Activated naive CD8-positive, alpha-beta T cell treated with anti-CD3 and anti-CD28 coated beads, Interleukin-2, amount 50 U/mL, for 24 hours (primary cell): ENCODE results near the gene CYP27B1.
A peak's percentile ranks its signal among the peaks of the same experiment; 100 is the strongest.

Experiments
- ATAC-seq: fragments of 150-1000 bp; cut with Tn5 transposase; one replicate; pipeline ENCODE4 v1.10.0; 2021
- DNase-seq: peaks from one replicate; pipeline ENCODE4 v3.0.0; 2021
- H3K27ac Mint-ChIP-seq: one replicate; pipeline ENCODE4 v1.8.0; 2021; ENCODE audit warnings: mild to moderate bottlenecking, mixed read lengths
- H3K27me3 Mint-ChIP-seq: one replicate; pipeline ENCODE4 v1.8.0; 2021; ENCODE audit warnings: mixed read lengths
- H3K36me3 Mint-ChIP-seq: one replicate; pipeline ENCODE4 v1.8.0; 2021; ENCODE audit warnings: low read depth, mixed read lengths
- H3K4me1 Mint-ChIP-seq: one replicate; pipeline ENCODE4 v1.8.0; 2021; ENCODE audit warnings: mixed read lengths
- H3K4me3 Mint-ChIP-seq: one replicate; pipeline ENCODE4 v1.8.0; 2021; ENCODE audit warnings: mild to moderate bottlenecking, moderate library complexity, mixed read lengths
- H3K9me3 Mint-ChIP-seq: one replicate; pipeline ENCODE4 v1.8.0; 2021; ENCODE audit warnings: mixed read lengths

CYP27B1 gene, protein sequence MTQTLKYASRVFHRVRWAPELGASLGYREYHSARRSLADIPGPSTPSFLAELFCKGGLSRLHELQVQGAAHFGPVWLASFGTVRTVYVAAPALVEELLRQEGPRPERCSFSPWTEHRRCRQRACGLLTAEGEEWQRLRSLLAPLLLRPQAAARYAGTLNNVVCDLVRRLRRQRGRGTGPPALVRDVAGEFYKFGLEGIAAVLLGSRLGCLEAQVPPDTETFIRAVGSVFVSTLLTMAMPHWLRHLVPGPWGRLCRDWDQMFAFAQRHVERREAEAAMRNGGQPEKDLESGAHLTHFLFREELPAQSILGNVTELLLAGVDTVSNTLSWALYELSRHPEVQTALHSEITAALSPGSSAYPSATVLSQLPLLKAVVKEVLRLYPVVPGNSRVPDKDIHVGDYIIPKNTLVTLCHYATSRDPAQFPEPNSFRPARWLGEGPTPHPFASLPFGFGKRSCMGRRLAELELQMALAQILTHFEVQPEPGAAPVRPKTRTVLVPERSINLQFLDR

GRCh38 chr12:57766464-57767304 lies at the start of gene CYP27B1:
CYP27B1 (minus strand) TSS chr12:57767078; CDS start chr12:57767041, 37 bp downstream.
- Mint-ChIP-seq H3K4me3 (peak within 1 kb of the TSS; percentile 87), H3K27ac (peak within 1 kb of the TSS; percentile 67), H3K27me3 (peaks cover 7% of the 10 kb centered on the region), H3K9me3 (no peaks in the 10 kb centered on the region), H3K36me3 (peaks cover 53% of the 10 kb centered on the region), H3K4me1 (peaks cover 54% of the 10 kb centered on the region)
- DNase-seq (no peak), ATAC-seq (peak; percentile 33)

DNA sequence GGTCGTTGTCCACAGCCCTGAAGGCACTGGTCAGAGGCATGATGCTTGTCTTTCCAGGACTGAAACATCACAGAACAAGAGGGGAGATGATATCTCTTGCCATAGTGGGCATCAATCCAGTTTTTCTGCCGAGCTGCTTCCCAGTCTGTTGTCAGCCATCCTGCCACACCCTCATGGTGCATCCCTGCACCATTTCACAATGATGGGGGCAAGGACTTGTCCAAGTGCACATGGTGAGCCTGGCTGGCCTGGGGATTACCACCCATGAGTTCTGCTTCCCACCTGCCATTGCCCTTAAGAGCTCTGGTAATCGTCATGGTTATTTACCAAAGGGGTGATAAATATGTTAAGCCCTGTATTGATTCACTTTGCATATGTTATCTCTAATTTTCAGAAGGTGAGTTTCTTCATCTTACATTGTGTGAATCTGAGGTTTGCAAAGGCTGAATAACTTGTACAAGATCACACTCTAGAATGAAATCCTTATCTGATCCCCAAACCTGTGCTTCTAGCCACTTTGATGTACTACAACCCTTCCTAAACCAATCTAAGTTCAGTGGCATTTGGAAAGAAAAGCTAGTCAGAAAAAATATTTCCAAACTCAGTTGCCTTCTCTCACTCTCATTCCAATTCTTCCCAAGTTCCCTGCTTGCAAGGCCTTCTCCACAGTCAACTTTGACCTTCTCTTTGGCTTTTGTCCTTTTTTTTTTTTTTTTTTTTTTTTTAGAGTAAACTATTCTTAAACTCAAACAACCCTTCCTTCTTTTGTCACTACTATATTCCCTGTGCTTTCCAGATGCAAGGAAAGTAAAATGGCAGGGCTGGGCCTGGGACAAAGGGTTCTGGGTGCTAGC lies 49.4 kb upstream of the CYP27B1 start:
- H3K36me3 Mint-ChIP-seq: no peaks in the 10 kb centered on the region
- no peaks in the 10 kb centered on the region for H3K27me3 Mint-ChIP-seq
- no peaks in the 10 kb centered on the region for H3K9me3 Mint-ChIP-seq
- ATAC-seq (no peak), DNase-seq (no peak)
- H3K27ac Mint-ChIP-seq: no peak overlapping the region
- no peaks in the 10 kb centered on the region for H3K4me1 Mint-ChIP-seq
- no peak overlapping the region for H3K4me3 Mint-ChIP-seq

GRCh38 chr12:57815177-57816000 lies 48.5 kb upstream of the CYP27B1 start:
- no peak for ATAC-seq
- Mint-ChIP-seq H3K4me3 (no peak overlapping the region), H3K4me1 (no peaks in the 10 kb centered on the region)

GRCh38 chr12:57813971-57814772 lies 47.3 kb upstream of the CYP27B1 start:
- Mint-ChIP-seq H3K27ac (no peak overlapping the region), H3K4me3 (no peak overlapping the region), H3K27me3 (no peaks in the 10 kb centered on the region), H3K36me3 (no peaks in the 10 kb centered on the region), H3K9me3 (no peaks in the 10 kb centered on the region), H3K4me1 (no peaks in the 10 kb centered on the region)
- ATAC-seq: no peak
- DNase-seq: no peak

More at GRCh38 chr12:57815177-57816000, 48.5 kb upstream of the CYP27B1 start:
- Mint-ChIP-seq H3K36me3 (no peaks in the 10 kb centered on the region), H3K27me3 (no peaks in the 10 kb centered on the region), H3K27ac (no peak overlapping the region), H3K9me3 (no peaks in the 10 kb centered on the region)
- DNase-seq: no peak

DNA sequence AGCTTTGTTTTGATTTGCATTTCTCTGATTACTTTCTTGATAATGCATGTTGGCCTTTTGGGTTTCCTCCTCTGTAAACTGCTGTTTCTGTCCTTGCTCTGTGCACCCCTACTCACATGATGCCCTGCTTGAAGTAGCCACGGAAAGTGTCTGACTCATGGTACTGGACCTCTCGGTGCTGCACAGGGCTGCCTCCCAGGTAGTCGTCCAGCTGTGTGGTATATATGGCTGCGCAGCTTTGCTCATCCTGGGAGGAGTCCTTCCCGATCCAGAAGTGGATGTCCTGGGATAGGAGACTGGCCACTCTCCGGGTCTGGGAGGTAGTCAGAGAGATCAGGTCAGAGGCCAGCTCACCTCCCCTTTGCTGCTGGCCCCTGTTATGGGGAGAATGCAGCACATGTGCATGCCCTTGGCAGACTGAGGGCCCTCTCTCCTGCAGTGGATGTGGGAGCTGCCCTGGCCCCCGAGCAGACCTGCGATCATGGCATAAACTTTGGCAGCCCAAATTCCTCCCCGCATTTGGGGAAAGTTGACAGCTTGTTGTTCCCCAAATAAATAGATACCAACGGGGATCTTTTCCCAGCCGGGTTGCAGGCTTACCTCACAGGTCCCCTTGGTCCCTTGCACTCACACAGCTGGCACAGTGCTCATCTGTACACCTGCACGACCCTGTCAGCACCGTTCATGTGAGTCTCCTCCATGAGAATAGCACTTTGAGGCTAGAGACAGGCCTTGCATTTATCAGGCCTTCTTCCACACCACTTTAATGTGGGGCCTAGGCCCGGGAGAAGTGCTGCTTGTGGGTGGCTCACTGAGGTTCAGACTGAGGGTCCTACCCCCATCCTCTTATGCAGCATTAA lies 46.5 kb upstream of the CYP27B1 start:
- no peak overlapping the region for H3K4me3 Mint-ChIP-seq
- DNase-seq: no peak
- H3K4me1 Mint-ChIP-seq: no peaks in the 10 kb centered on the region
- H3K9me3 Mint-ChIP-seq: no peaks in the 10 kb centered on the region
- no peaks in the 10 kb centered on the region for H3K36me3 Mint-ChIP-seq
- no peak for ATAC-seq
- no peaks in the 10 kb centered on the region for H3K27me3 Mint-ChIP-seq
- H3K27ac Mint-ChIP-seq: no peak overlapping the region

DNA sequence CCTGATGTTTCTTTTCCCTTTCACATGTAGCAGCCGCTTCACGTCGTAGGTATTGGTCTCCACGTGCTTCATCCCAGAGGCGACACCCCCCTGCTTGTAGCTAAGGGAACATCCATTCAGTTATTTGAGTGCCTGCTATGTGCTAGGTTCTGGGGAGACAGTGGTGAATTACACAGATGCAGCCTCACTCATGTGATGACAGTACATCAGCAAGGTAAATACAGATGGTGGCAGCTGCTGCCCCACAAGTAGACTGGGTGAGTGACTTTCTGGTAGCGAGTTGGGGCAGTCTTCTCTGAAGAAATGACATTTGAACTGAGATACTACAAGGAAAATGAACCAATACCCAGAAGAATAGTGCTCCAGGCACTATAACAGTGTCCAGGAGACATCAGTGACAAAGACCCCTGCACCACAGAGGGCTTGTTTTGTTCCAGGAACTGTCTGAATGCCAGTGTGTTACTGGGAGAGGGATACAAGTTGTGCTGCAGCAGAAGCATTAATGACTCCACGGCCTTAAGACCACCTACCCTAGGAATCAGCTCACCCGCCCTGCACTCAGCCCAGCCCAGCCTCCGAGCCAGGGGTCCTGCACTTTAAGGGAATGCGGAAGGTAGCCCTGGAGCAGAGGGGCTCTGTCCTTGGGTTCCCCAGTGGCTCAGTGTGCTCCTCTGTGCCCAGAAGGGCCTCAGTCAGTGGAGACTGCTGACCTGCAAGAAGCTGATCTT lies 44.3 kb upstream of the CYP27B1 start:
- Mint-ChIP-seq H3K36me3 (peaks cover 2% of the 10 kb centered on the region), H3K27me3 (no peaks in the 10 kb centered on the region), H3K4me1 (no peaks in the 10 kb centered on the region), H3K27ac (no peak overlapping the region), H3K9me3 (no peaks in the 10 kb centered on the region), H3K4me3 (no peak overlapping the region)
- DNase-seq: no peak
- no peak for ATAC-seq

DNA sequence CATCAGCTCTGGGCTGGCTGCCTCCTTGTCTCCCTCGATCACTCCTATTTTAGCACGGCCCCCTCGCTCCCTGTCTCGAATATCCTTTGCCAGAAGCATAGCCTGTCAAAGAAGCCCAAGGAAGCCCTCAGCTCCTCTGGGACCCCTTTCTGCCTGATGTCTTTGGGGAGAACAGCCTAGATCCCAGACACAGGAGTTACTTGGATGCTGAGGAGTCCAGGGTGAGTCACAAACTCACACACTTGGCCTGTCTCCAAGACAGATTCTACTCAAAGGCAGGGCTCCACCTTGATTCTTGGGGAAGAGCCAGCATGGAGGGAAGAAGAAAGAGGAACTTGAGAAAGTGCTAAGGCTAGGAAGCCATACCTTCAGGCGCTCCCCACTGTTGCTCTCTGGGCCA lies 43.6 kb upstream of the CYP27B1 start:
- ATAC-seq: no peak
- no peaks in the 10 kb centered on the region for H3K9me3 Mint-ChIP-seq

DNA sequence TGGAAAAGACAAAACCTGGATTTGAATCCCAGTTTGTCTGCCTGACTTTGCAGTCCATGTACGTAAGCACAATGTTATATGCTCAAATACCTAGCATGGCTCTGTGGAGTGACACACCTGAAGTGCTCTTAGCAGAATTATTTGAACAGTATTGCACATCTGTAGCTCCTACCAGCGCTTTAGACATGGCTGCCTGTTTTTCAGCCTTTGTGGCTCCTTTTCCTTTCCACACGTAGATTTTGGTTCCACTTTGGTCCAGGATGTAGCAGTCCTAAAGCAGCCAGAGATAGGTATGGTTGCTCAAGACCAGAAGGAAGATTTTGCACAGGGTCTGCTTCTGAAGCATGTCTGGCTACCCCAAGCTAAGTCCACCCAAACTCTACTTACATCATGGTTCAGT lies 42.5 kb upstream of the CYP27B1 start:
- peaks cover 3% of the 10 kb centered on the region for H3K36me3 Mint-ChIP-seq
- H3K27ac Mint-ChIP-seq: no peak overlapping the region
- DNase-seq (no peak), ATAC-seq (no peak)
- H3K9me3 Mint-ChIP-seq: no peaks in the 10 kb centered on the region
- no peaks in the 10 kb centered on the region for H3K27me3 Mint-ChIP-seq
- no peaks in the 10 kb centered on the region for H3K4me1 Mint-ChIP-seq
- no peak overlapping the region for H3K4me3 Mint-ChIP-seq

More for the DNA sequence above, 43.6 kb upstream of the CYP27B1 start:
- no peak for DNase-seq
- H3K27me3 Mint-ChIP-seq: no peaks in the 10 kb centered on the region
- no peak overlapping the region for H3K27ac Mint-ChIP-seq
- H3K4me1 Mint-ChIP-seq: no peaks in the 10 kb centered on the region
- H3K36me3 Mint-ChIP-seq: peaks cover 3% of the 10 kb centered on the region
- no peak overlapping the region for H3K4me3 Mint-ChIP-seq

GRCh38 chr12:57808351-57808750 lies 41.5 kb upstream of the CYP27B1 start:
- no peaks in the 10 kb centered on the region for H3K9me3 Mint-ChIP-seq
- H3K36me3 Mint-ChIP-seq: peaks cover 7% of the 10 kb centered on the region
- DNase-seq: no peak
- ATAC-seq: no peak
- no peaks in the 10 kb centered on the region for H3K27me3 Mint-ChIP-seq
- H3K4me3 Mint-ChIP-seq: no peak overlapping the region
- peaks cover 3% of the 10 kb centered on the region for H3K4me1 Mint-ChIP-seq
- no peak overlapping the region for H3K27ac Mint-ChIP-seq

DNA sequence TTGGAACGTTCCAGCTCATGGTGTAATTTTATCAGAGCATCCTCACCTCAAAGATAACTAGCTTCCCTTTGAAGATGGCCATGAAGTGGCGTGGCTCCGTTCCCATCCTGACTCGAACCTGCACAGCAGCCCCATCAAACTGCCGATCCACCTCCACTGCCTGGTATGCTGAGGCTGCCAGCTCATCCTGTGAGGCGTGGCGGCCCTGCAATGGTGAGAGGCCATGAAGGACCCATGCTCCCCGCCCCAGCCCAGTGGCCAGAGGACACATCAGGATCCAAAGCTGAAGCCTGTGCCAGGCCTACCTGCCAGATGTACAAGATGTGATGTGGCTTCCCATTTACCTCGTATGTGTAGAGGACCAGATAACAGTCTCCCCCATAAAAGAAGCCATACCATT lies 40.4 kb upstream of the CYP27B1 start:
- no peaks in the 10 kb centered on the region for H3K9me3 Mint-ChIP-seq
- ATAC-seq (no peak), DNase-seq (no peak)
- H3K4me1 Mint-ChIP-seq: peaks cover 3% of the 10 kb centered on the region
- no peaks in the 10 kb centered on the region for H3K27me3 Mint-ChIP-seq
- H3K4me3 Mint-ChIP-seq: no peak overlapping the region
- no peak overlapping the region for H3K27ac Mint-ChIP-seq
- H3K36me3 Mint-ChIP-seq: peaks cover 10% of the 10 kb centered on the region

GRCh38 chr12:57806677-57807076 lies 39.8 kb upstream of the CYP27B1 start:
- DNase-seq (no peak), ATAC-seq (no peak)
- Mint-ChIP-seq H3K36me3 (peaks cover 10% of the 10 kb centered on the region), H3K9me3 (no peaks in the 10 kb centered on the region), H3K27me3 (no peaks in the 10 kb centered on the region), H3K4me1 (peaks cover 3% of the 10 kb centered on the region), H3K4me3 (no peak overlapping the region), H3K27ac (no peak overlapping the region)
